HFF-Myc (cell line): Measurements from ENCODE around the gene CENPP.

Experiments
- DNase-seq: peaks from one replicate; pipeline ENCODE4 v3.0.0-alpha.2; 2011; ENCODE audit warnings: low read depth; ENCODE audit errors: extremely low read depth
- H3K4me3 ChIP-seq: replicated peaks from 2 replicates; pipeline ENCODE4 v1.5.1; 2011; ENCODE audit warnings: low read depth, mild to moderate bottlenecking, control low read depth, low read length
- TF ChIP-seq, protein P1 (sequence below): IDR thresholded peaks from 2 replicates; pipeline ENCODE4 v1.5.1; 2012; ENCODE audit warnings: mild to moderate bottlenecking, low read depth, low read length, control low read depth; ENCODE audit errors: missing control alignments

Gene CENPP

DNA sequence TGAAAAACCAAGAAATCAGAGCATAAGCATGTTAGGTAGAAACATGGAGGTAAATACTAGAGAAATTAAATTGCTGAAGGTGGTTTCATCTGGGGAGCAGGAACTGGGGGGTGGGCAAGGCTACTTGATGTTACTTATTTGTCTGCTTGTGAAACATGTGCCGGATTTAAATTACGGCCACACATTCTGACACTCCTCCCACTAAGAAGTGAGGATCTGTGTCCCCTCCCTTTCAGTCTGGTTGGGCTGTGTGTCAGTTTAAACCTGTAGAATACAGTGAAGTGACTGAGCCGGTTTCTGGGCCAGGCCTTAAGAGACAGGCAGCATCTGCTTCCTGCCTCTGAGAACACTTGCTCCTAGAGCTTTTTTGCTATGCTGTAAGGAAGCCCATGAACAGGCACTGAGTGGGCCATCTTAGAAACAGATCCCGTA is 29.9 kb upstream of the CENPP start:
- no peak for DNase-seq

DNA sequence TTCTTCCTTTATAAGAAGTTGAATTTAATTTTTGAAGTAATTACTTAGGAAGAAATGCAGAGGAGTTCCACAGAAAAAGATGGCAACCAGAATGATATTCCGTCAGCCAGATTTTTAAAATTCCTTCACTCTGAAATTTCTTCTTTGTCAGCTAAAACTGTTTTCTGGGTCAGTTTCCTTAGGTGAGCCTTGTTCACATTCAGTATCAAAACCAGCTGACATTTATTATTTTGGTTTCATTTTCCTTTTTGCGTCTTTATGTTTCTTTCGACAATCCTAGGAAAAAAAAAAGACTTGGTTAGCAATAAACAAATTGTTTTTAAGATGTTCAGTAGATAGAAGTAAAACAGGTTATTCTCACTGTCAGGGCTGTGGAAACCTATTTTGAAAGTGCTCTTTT is 28.1 kb upstream of the CENPP start:
- no peak for DNase-seq
- TF ChIP-seq, protein P1, sequence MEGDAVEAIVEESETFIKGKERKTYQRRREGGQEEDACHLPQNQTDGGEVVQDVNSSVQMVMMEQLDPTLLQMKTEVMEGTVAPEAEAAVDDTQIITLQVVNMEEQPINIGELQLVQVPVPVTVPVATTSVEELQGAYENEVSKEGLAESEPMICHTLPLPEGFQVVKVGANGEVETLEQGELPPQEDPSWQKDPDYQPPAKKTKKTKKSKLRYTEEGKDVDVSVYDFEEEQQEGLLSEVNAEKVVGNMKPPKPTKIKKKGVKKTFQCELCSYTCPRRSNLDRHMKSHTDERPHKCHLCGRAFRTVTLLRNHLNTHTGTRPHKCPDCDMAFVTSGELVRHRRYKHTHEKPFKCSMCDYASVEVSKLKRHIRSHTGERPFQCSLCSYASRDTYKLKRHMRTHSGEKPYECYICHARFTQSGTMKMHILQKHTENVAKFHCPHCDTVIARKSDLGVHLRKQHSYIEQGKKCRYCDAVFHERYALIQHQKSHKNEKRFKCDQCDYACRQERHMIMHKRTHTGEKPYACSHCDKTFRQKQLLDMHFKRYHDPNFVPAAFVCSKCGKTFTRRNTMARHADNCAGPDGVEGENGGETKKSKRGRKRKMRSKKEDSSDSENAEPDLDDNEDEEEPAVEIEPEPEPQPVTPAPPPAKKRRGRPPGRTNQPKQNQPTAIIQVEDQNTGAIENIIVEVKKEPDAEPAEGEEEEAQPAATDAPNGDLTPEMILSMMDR: no peak
- no peak overlapping the region for H3K4me3 ChIP-seq

More for the DNA sequence above, 29.9 kb upstream of the CENPP start:
- TF ChIP-seq, protein P1: no peak
- H3K4me3 ChIP-seq: no peak overlapping the region

DNA sequence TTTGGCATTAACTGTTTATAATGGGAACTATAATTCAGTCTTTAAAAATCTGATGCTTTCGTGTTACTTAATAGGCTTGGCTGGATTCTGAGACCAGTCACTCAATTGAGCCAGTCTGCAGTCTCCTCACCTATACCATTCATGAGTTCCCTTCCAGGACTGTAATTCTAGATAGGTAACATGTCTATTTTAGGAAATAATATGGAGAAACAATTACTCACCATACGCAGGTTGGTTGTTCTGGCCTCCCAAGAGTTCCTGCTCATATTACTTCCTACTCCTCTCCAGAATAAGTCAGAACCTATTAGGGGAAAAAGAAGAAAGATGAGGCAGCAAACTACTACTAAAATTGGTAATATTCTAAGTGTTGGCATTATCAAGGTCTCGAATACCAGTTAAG is 27.7 kb upstream of the CENPP start:
- H3K4me3 ChIP-seq: no peak overlapping the region
- no peak for DNase-seq
- TF ChIP-seq, protein P1: no peak

DNA sequence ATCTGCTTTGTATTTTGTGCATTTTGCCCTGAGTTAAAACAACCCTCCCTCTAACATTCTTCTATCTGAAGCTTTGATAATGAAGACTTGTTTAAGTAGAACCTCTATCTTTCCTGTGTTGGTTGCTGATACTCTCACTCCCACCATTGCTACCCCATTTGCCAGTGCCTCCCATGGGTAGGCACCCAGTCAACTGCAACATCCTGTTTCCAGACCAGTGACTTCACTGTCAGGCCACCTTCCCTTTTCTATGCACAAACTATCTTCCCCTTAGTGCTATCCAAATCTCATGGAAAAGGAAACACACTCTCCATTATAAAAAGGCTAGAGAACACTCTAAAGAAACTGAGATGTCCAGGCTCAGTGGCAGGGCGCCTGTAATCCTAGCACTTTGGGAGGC is 26.6 kb upstream of the CENPP start:
- no peak overlapping the region for H3K4me3 ChIP-seq
- DNase-seq: no peak
- TF ChIP-seq, protein P1: no peak

DNA sequence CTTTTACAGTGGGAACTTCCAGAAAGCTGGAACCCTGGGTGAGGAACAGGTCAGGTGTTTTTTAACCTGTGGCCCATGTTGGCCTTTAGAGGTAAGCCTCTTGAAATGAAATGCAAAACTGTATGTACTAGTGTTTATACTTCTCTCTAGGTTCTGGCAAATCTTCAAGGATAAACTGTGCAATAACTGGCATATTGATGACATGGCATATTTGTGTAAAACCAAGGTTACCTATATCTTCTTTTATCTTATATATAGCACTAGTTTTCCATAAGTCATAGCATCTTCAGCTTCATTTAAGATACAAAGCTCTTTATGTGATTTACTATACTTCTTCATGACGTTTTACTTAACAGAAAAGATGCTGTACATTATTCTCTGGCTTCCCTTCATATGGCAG is 24.8 kb upstream of the CENPP start:
- DNase-seq: no peak
- TF ChIP-seq, protein P1: no peak
- no peak overlapping the region for H3K4me3 ChIP-seq

DNA sequence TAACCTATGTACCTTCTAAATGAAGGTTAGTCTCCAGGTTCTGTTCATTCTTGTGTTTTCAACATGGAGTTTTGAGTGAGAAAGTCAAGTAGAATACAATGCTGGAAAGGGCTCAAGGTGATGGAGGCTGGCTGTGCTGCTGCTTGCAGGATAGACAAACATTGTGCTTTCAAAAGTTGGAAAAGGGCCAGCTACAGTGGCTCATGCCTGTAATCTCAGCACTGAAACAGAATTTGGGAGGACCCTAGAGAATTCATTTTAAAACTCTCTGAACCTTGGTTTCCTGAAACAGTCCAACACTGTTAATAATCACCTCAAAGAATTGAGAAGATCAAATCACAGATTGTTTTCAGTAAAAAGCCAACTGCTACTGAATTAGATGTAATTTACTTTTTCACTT is 16.9 kb upstream of the CENPP start:
- H3K4me3 ChIP-seq: no peak overlapping the region
- TF ChIP-seq, protein P1: no peak
- no peak for DNase-seq

DNA sequence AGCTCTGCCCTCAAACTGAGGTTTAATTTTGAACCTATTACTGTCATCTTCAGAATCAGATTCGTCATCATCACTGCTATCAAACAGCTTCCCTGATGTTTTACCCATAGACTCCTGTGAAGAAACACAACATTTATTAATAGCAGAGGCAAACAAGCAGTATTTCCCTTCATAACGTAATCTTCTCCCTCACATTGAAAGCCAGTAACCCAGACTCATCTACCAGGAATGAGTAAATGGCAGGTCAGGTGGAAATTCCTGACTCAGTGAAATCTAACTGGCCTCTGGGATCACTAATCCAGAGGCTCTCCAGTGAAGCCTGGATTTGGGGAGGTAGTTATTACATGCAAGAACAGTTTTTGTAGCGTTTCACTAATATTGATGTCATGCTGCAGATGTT is 15.2 kb upstream of the CENPP start:
- TF ChIP-seq, protein P1: no peak
- no peak overlapping the region for H3K4me3 ChIP-seq
- no peak for DNase-seq
